Peyer's patch (tissue), 4 donors: ENCODE data around the gene WBP4. TPM values are rescaled to one million over a fixed set of nuclear protein-coding genes. Genes with fewer than 3 reads are reported as not detected.
A peak's percentile ranks its signal among the peaks of the same experiment; 100 is the strongest.

ENCODE experiments used
- DNase-seq, 3 donors: peaks; one replicate each; pipeline ENCODE4 v3.0.0-alpha.2; 2017 to 2019
- H3K27ac ChIP-seq, 4 donors: fragments of 200-600 bp; sonication (generic); one replicate each; pipeline ENCODE4 v1.5.1; 2016 to 2019
- H3K27me3 ChIP-seq, 2 donors: fragments of 200-600 bp; sonication (generic); one replicate each; pipeline ENCODE4 v1.5.1; 2019
- H3K36me3 ChIP-seq, 3 donors: fragments of 200-600 bp; sonication (generic); one replicate each; pipeline ENCODE4 v1.5.1; 2016 to 2019
- H3K4me1 ChIP-seq, 4 donors: fragments of 200-600 bp; sonication (generic); one replicate each; pipeline ENCODE4 v1.5.1; 2016 to 2019
- H3K4me3 ChIP-seq, 4 donors: fragments of 200-600 bp; sonication (generic); 1 replicate in 3 of 4; 2 replicates in 1 of 4; pipeline ENCODE4 v1.5.1; 2016 to 2019; ENCODE audit warnings: mild to moderate bottlenecking in 1 of 4
- H3K9me3 ChIP-seq, 4 donors: fragments of 200-600 bp; sonication (generic); one replicate each; pipeline ENCODE4 v1.5.1; 2016 to 2019; ENCODE audit warnings: mild to moderate bottlenecking in 1 of 4
- CTCF ChIP-seq, 6 experiments: fragments of 450-650 bp in 4 of 6; fragments of 200-600 bp in 2 of 6; sonication (generic) in 1 of 6; IDR thresholded peaks; one replicate each; pipeline ENCODE4 v1.5.1; 2017 to 2019; ENCODE audit warnings: antibody characterized with exemption in 6 of 6, mild to moderate bottlenecking in 3 of 6, moderate library complexity in 1 of 6
- POLR2A ChIP-seq, 2 donors: fragments of 450-650 bp; IDR thresholded peaks; one replicate each; pipeline ENCODE4 v1.5.1; 2017; ENCODE audit warnings: antibody characterized with exemption in 2 of 2, mild to moderate bottlenecking in 2 of 2, moderate library complexity in 2 of 2
- total RNA-seq, 4 donors: library from RNA; depleted of rRNA; stranded (reverse); fragments of >200 nt; gene quantifications; one replicate each; pipeline ENCODE4 v1.1.0, GENCODE V29; 2016

WBP4 gene
- total RNA-seq, 4 donors from 2014 or later, result 8.4 to 13.2 (median 8.6) TPM

- peaks cover 0 to 32% (median 5%) of the 10 kb centered on the region in 4 donors for H3K4me1 ChIP-seq
Measured at GRCh38 chr13:41017817-41018601, 43.3 kb upstream of the WBP4 start.

GRCh38 chr13:41018602-41018948 is 42.7 kb upstream of the WBP4 start:
- TF ChIP-seq POLR2A (IDR thresholded peaks at IDR 0.05) (no peak), CTCF (IDR thresholded peaks at IDR 0.05) (no peak)
- Histone ChIP-seq H3K9me3 (no peaks in the 10 kb centered on the region), H3K4me1 (peaks cover 0 to 32% (median 5%) of the 10 kb centered on the region in 4 donors), H3K27me3 (no peaks in the 10 kb centered on the region), H3K36me3 (no peaks in the 10 kb centered on the region), H3K4me3 (peak overlapping the region; percentile 33 to 51 (median 38)), H3K27ac (peak overlapping the region; percentile 78 to 88 (median 86))
- no peak for DNase-seq

More at GRCh38 chr13:41017817-41018601, 43.3 kb upstream of the WBP4 start:
- no peaks in the 10 kb centered on the region for H3K36me3 ChIP-seq
- no peak for DNase-seq
- TF ChIP-seq CTCF (IDR thresholded peaks at IDR 0.05) (no peak), POLR2A (IDR thresholded peaks at IDR 0.05) (no peak)
- H3K4me3 ChIP-seq, result peak overlapping the region; percentile 33 to 51 (median 38)
- no peaks in the 10 kb centered on the region for H3K27me3 ChIP-seq
- H3K27ac ChIP-seq, result peak overlapping the region; percentile 74 to 88 (median 82)
- H3K9me3 ChIP-seq, result no peaks in the 10 kb centered on the region

- Histone ChIP-seq H3K27me3 (no peaks in the 10 kb centered on the region), H3K27ac (peak within 1 kb of the TSS; percentile 78 to 88 (median 86))
Measured at GRCh38 chr13:41019011-41019487, 42.3 kb upstream of the WBP4 start, which contains the start of gene ELF1. ELF1 (minus strand) TSS chr13:41019316; CDS start chr13:40982054, 37,262 bp downstream.

GRCh38 chr13:41019578-41020347 is 41.5 kb upstream of the WBP4 start:
- peak overlapping the region; percentile 78 to 88 (median 86) for H3K27ac ChIP-seq
- no peak for DNase-seq
- TF ChIP-seq POLR2A (IDR thresholded peaks at IDR 0.05), result no peak
- TF ChIP-seq CTCF (IDR thresholded peaks at IDR 0.05), result no peak
- peak overlapping the region in 3 of 4 donors; percentile 33 to 51 (median 43) for H3K4me3 ChIP-seq
- no peaks in the 10 kb centered on the region for H3K36me3 ChIP-seq
- H3K4me1 ChIP-seq, result peaks cover 0 to 23% (median 3%) of the 10 kb centered on the region in 4 donors
- H3K9me3 ChIP-seq, result no peaks in the 10 kb centered on the region
- H3K27me3 ChIP-seq, result no peaks in the 10 kb centered on the region

More at GRCh38 chr13:41019011-41019487, 42.3 kb upstream of the WBP4 start, which contains the start of gene ELF1:
- TF ChIP-seq CTCF (IDR thresholded peaks at IDR 0.05) (no peak), POLR2A (IDR thresholded peaks at IDR 0.05) (peak in 1 of 2 donors; percentile 46)
- Histone ChIP-seq H3K4me1 (peaks cover 0 to 29% (median 5%) of the 10 kb centered on the region in 4 donors), H3K9me3 (no peaks in the 10 kb centered on the region), H3K4me3 (peak within 1 kb of the TSS; percentile 33 to 51 (median 38)), H3K36me3 (no peaks in the 10 kb centered on the region)
- peak in 2 of 3 donors; percentile 78 to 91 for DNase-seq

- TF ChIP-seq CTCF (IDR thresholded peaks at IDR 0.05), result no peak
- TF ChIP-seq POLR2A (IDR thresholded peaks at IDR 0.05), result no peak
- H3K27me3 ChIP-seq, result no peaks in the 10 kb centered on the region
- H3K4me1 ChIP-seq, result peaks cover 0 to 15% (median 0%) of the 10 kb centered on the region in 4 donors
- no peak overlapping the region for H3K27ac ChIP-seq
- DNase-seq, result no peak
- no peaks in the 10 kb centered on the region for H3K9me3 ChIP-seq
- no peak overlapping the region for H3K4me3 ChIP-seq
- no peaks in the 10 kb centered on the region for H3K36me3 ChIP-seq
Measured at GRCh38 chr13:41025518-41025917, 35.8 kb upstream of the WBP4 start.
